Measurements from ENCODE around the gene OLIG3.

The OLIG3 gene

DNA sequence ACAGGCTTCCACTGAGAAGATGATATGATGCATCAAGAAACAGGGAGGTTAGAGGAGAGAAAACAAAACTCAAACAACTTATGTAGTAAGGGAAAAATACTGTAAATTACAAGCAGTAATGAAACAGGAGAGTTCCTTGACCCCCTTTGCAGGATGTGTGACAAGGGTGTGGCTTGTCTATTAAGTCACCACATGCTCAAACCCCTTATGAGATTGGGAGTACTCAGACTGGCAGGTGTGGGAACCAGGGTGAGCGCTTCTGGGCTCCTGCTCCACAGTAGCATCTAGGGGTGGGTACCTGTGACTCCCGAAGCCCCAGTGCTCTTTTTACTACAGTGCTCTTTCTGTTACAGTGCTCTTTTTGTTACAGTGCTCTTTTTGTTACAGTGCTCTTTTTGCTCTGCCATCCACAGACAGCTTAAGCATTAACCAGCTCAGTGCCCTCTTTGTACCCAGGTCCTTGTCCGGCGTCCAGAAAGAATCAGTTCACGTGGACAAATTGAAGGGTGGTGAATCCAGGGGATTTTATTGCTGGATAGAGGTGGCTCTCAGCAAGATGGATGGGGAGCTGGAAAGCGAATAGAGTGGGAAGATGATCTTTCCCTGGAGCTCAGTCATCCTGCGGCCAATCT, 28.7 kb downstream of the OLIG3 start:
- DNase-seq: no peak

DNA sequence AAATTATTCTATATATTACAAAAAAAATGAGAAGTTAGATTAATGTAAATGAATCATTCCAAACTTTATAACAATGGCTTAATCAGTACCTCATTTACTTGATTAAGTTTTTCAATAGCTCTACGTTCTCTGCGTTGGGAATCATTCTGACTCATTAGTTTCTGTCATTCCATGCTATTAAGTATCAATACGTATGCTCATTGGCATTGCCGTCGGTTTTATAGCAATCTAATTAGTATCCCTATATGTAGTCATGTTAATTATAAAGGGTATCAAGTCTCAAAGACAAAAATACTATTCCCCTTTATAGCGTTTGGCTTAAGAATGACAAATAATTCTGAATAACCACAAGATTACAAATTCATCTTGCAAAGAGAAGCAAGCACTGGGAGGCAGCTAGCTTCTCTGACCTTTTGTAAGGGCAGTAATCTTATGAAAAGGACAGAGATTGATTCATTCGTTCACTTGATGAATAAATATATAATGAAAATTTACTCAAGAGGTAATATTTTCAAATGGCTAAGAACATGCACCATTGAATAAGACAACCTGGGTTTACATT, 41.8 kb downstream of the OLIG3 start:
- no peak for DNase-seq

DNA sequence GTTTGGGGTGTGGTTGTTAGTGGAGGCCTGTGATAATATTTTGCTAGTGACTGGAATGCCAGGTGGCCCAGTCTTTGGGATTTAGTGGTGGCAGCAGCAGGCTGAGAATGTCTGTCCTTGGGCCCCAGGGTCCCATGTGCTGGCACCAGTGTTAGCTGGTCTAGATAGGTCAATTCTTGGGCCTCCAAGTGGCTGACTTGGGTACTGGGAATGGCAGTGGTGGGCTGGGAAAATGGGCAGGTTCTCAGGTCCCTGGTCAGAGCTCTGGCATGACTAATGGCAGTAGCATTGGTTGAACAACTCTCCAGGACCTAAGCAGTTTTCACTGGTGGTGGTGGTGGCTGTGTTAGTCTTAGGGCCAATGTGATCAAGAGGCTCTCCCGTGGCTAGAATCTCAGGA, 50.3 kb downstream of the OLIG3 start:
- DNase-seq: no peak
